Neural cell (in vitro differentiated cells): ENCODE data around the gene HIPK1. TPM values are rescaled to one million over a fixed set of nuclear protein-coding genes. Genes with fewer than 3 reads are reported as not detected.

ENCODE experiments used
- H2AFZ ChIP-seq: fragments of 200-600, 300-800 bp; sonication (generic), shearing (Covaris generic); 2 replicates; pipeline ENCODE4 v1.6.0; 2014; ENCODE audit warnings: low read depth, mild to moderate bottlenecking, antibody characterized with exemption, low read length, moderate library complexity
- H3F3A ChIP-seq: fragments of 200-600 bp; shearing (Covaris generic); 2 replicates; pipeline ENCODE4 v1.6.1; 2016; ENCODE audit warnings: mild to moderate bottlenecking, moderate library complexity, mixed read lengths, antibody characterized with exemption, low read length; ENCODE audit not compliant: insufficient read depth, poor library complexity, severe bottlenecking
- H3K27ac ChIP-seq: fragments of 200-600, 300-800 bp; sonication (generic), shearing (Covaris generic); 2 replicates; pipeline ENCODE4 v1.5.1; 2014; ENCODE audit warnings: mild to moderate bottlenecking, low read length, moderate library complexity
- H3K27me3 ChIP-seq: fragments of 300-800, 200-600 bp; sonication (generic), shearing (Covaris generic); 2 replicates; pipeline ENCODE4 v1.6.0; 2014; ENCODE audit warnings: mild to moderate bottlenecking, low read depth, low read length, moderate library complexity; ENCODE audit not compliant: insufficient read depth
- H3K36me3 ChIP-seq: fragments of 300-800, 200-600 bp; sonication (generic), shearing (Covaris generic); 2 replicates; pipeline ENCODE4 v1.5.1; 2014; ENCODE audit warnings: mild to moderate bottlenecking, antibody characterized with exemption, low read length, moderate library complexity; ENCODE audit not compliant: insufficient read depth
- H3K4me2 ChIP-seq: fragments of 300-800, 200-600 bp; sonication (generic), shearing (Covaris generic); 2 replicates; pipeline ENCODE4 v1.6.0; 2014; ENCODE audit warnings: mild to moderate bottlenecking, low read length
- H3K4me3 ChIP-seq: fragments of 300-800, 200-600 bp; sonication (generic), shearing (Covaris generic); 2 replicates; pipeline ENCODE4 v1.5.1; 2014; ENCODE audit warnings: mild to moderate bottlenecking, low read length, moderate library complexity
- H3K79me2 ChIP-seq: fragments of 200-600 bp; shearing (Covaris generic); replicated peaks from 2 replicates; pipeline ENCODE4 v1.6.0; 2014; ENCODE audit warnings: mild to moderate bottlenecking, low read length, moderate library complexity; ENCODE audit not compliant: insufficient read depth
- H3K9ac ChIP-seq: fragments of 300-800, 200-600 bp; sonication (generic), shearing (Covaris generic); 2 replicates; pipeline ENCODE4 v1.6.1; 2016; ENCODE audit warnings: mild to moderate bottlenecking, low read length, mixed read lengths
- H3K9me2 ChIP-seq: fragments of 200-600 bp; shearing (Covaris generic); 2 replicates; pipeline ENCODE4 v1.6.1; 2016; ENCODE audit warnings: mild to moderate bottlenecking, low read length, mixed read lengths; ENCODE audit not compliant: insufficient read depth
- H3K9me3 ChIP-seq: fragments of 200-600, 300-800 bp; sonication (generic), shearing (Covaris generic); 2 replicates; pipeline ENCODE4 v1.6.1; 2016; ENCODE audit warnings: mild to moderate bottlenecking, mixed run types, low read length, moderate library complexity, mixed read lengths
- H4K20me1 ChIP-seq: fragments of 200-600 bp; shearing (Covaris generic); 2 replicates; pipeline ENCODE4 v1.6.1; 2016; ENCODE audit warnings: mild to moderate bottlenecking, mixed run types; ENCODE audit not compliant: insufficient read depth
- EP300 ChIP-seq: fragments of 450-650 bp; conservative IDR thresholded peaks from 2 replicates; pipeline ENCODE4 v1.6.1; 2014; ENCODE audit warnings: antibody characterized with exemption, mild to moderate bottlenecking, moderate library complexity; ENCODE audit not compliant: poor library complexity, severe bottlenecking
- EZH2 ChIP-seq: fragments of 200-600, 300-800 bp; shearing (Covaris generic), sonication (generic); IDR thresholded peaks from 2 replicates; pipeline ENCODE4 v1.6.1; 2014; ENCODE audit warnings: antibody characterized with exemption, low read length, borderline replicate concordance, mild to moderate bottlenecking; ENCODE audit not compliant: insufficient read depth, poor library complexity, severe bottlenecking
- MXI1 ChIP-seq: fragments of 450-650 bp; conservative IDR thresholded peaks from 2 replicates; pipeline ENCODE4 v1.6.1; 2014; ENCODE audit warnings: antibody characterized with exemption, mild to moderate bottlenecking; ENCODE audit not compliant: poor library complexity, severe bottlenecking
- POLR2AphosphoS5 ChIP-seq: IDR thresholded peaks from 2 replicates; pipeline ENCODE4 v1.6.1; 2012
- RAD21 ChIP-seq: fragments of 450-650 bp; conservative IDR thresholded peaks from 2 replicates; pipeline ENCODE4 v1.6.1; 2014; ENCODE audit warnings: antibody characterized with exemption, mild to moderate bottlenecking, moderate library complexity
- TAF1 ChIP-seq: IDR thresholded peaks from 2 replicates; pipeline ENCODE4 v1.6.1; 2012; ENCODE audit warnings: low read depth
- polyA plus RNA-seq: library from polyadenylated mRNA; depleted of rRNA; stranded (reverse); fragments of >200 nt; gene quantifications from 2 replicates; pipeline ENCODE4 v1.2.3, GENCODE V29; 2014
- TF ChIP-seq, protein P1 (sequence below): IDR thresholded peaks from 2 replicates; pipeline ENCODE4 v1.6.1; 2012; ENCODE audit warnings: borderline replicate concordance
- TF ChIP-seq, protein P2 (sequence below): fragments of 450-650 bp; IDR thresholded peaks from 2 replicates; pipeline ENCODE4 v1.5.1; 2014; ENCODE audit warnings: antibody characterized with exemption, mild to moderate bottlenecking, moderate library complexity; ENCODE audit not compliant: poor library complexity, severe bottlenecking

Gene HIPK1
- polyA plus RNA-seq, 1 donor from 2014 or later = 22.9 TPM

DNA sequence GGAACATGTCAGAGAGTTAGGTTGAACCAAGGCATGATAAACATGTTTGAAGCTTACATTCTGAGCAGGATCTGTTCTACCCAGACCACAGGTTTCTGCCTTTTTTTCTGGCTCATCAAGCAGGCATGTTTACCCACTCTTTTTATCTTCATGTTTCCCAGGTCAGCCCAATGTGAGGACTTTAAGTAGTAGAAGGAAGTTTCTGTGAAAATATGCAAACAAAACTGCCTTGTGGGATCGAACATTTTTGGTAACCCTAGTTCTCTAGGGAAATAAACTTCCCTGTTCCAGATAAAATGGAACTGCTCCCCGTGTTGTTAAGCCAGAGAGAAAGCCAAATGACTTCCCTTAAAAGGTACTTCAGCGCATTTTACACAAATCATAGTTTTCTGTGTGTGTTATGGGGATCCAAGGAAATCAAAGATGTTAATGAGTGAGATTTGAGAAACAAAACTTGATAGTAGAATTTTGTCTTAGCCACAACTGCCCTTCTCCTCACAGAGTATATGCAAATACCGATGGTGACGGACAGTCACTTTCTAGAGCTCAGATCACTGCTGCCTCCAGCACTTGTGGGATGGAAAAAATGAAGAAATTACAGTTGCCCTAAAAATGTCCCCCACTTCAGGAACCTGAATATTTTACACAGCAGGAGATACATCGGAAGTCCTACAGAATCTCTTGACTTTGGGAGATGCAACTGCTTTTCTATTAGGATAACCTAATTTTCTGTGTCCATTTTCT lies 765 bp upstream of the HIPK1 start:
- H3K36me3 ChIP-seq = no peaks in the 10 kb centered on the region
- H2AFZ ChIP-seq = peak overlapping the region; percentile 88
- no peaks in the 10 kb centered on the region for H3K27me3 ChIP-seq
- H3K27ac ChIP-seq = peak overlapping the region; percentile 94
- H3K9me3 ChIP-seq = no peaks in the 10 kb centered on the region
- H3F3A ChIP-seq = peaks cover 6% of the 10 kb centered on the region
- peak overlapping the region; percentile 80 for H3K4me2 ChIP-seq
- H3K79me2 ChIP-seq = peaks cover 33% of the 10 kb centered on the region
- H3K4me3 ChIP-seq = peak overlapping the region; percentile 96
- no peaks in the 10 kb centered on the region for H4K20me1 ChIP-seq
- H3K9me2 ChIP-seq = no peaks in the 10 kb centered on the region
- no peak for TF ChIP-seq POLR2AphosphoS5
- TF ChIP-seq, protein P1, sequence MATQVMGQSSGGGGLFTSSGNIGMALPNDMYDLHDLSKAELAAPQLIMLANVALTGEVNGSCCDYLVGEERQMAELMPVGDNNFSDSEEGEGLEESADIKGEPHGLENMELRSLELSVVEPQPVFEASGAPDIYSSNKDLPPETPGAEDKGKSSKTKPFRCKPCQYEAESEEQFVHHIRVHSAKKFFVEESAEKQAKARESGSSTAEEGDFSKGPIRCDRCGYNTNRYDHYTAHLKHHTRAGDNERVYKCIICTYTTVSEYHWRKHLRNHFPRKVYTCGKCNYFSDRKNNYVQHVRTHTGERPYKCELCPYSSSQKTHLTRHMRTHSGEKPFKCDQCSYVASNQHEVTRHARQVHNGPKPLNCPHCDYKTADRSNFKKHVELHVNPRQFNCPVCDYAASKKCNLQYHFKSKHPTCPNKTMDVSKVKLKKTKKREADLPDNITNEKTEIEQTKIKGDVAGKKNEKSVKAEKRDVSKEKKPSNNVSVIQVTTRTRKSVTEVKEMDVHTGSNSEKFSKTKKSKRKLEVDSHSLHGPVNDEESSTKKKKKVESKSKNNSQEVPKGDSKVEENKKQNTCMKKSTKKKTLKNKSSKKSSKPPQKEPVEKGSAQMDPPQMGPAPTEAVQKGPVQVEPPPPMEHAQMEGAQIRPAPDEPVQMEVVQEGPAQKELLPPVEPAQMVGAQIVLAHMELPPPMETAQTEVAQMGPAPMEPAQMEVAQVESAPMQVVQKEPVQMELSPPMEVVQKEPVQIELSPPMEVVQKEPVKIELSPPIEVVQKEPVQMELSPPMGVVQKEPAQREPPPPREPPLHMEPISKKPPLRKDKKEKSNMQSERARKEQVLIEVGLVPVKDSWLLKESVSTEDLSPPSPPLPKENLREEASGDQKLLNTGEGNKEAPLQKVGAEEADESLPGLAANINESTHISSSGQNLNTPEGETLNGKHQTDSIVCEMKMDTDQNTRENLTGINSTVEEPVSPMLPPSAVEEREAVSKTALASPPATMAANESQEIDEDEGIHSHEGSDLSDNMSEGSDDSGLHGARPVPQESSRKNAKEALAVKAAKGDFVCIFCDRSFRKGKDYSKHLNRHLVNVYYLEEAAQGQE = no peak
- no peak for TF ChIP-seq MXI1
- TF ChIP-seq EZH2 = no peak
- no peak for TF ChIP-seq TAF1
- no peak for TF ChIP-seq EP300
- TF ChIP-seq, protein P2, sequence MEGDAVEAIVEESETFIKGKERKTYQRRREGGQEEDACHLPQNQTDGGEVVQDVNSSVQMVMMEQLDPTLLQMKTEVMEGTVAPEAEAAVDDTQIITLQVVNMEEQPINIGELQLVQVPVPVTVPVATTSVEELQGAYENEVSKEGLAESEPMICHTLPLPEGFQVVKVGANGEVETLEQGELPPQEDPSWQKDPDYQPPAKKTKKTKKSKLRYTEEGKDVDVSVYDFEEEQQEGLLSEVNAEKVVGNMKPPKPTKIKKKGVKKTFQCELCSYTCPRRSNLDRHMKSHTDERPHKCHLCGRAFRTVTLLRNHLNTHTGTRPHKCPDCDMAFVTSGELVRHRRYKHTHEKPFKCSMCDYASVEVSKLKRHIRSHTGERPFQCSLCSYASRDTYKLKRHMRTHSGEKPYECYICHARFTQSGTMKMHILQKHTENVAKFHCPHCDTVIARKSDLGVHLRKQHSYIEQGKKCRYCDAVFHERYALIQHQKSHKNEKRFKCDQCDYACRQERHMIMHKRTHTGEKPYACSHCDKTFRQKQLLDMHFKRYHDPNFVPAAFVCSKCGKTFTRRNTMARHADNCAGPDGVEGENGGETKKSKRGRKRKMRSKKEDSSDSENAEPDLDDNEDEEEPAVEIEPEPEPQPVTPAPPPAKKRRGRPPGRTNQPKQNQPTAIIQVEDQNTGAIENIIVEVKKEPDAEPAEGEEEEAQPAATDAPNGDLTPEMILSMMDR = no peak
- H3K9ac ChIP-seq = peak overlapping the region; percentile 81

DNA sequence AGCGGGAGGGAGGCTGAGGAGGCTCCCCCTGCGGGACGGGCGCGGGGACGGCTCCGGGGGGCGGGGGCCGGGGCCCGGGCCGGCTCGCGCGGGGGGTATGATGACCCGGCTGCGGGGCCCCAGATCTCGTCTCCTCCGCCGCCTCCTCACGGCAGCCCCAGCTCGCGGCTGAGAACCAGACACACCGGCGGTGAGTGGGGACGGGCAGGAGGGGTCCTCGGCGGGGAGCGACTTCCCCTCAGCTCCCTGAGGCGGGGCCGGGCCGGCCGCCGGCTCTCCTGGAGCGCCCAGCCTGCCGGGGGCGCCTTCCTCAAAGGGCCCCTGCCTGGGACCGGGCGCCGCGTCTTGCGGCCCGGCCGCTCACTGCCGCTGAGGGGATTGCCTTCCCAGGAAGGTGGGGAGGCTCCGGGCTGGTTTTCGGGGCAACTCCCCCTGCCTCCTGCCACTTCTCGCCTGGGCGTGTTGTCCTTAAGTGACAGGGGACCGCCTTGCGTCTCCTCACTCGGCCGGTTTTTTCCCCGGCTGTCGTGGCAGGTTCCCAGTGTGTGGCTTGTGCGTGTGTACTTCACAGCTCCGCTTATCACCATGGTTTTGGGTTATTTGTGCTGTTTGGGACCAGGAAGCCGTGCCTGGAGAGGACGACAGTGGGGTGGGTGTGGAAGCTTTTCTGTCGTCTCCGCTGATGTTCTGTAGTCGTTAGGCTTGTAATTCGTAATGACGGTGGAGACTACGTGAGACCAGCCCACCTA lies 800 bp downstream of the HIPK1 start:
- TF ChIP-seq RAD21 = no peak
- TF ChIP-seq EP300 = no peak
- TF ChIP-seq MXI1 = peak; percentile 10
- TF ChIP-seq, protein P1 = no peak
- TF ChIP-seq TAF1 = no peak
- H2AFZ ChIP-seq = peak overlapping the region; percentile 21
- peaks cover 48% of the 10 kb centered on the region for H3K79me2 ChIP-seq
- H3K9me3 ChIP-seq = no peaks in the 10 kb centered on the region
- H3K4me2 ChIP-seq = peak overlapping the region; percentile 79
- peak overlapping the region; percentile 96 for H3K4me3 ChIP-seq
- H3K9me2 ChIP-seq = no peaks in the 10 kb centered on the region
- H3K27me3 ChIP-seq = no peaks in the 10 kb centered on the region
- peak overlapping the region; percentile 81 for H3K9ac ChIP-seq
- peaks cover 6% of the 10 kb centered on the region for H3F3A ChIP-seq
- no peaks in the 10 kb centered on the region for H4K20me1 ChIP-seq
- no peaks in the 10 kb centered on the region for H3K36me3 ChIP-seq
- peak overlapping the region; percentile 94 for H3K27ac ChIP-seq
